Measurements from ENCODE around the gene DSEL. TPM values are rescaled to one million over a fixed set of nuclear protein-coding genes. Genes with fewer than 3 reads are reported as not detected.

DSEL gene
- total and polyA plus RNA-seq, 2 donors (not counting 1 experiment from before 2014, with no cell fraction given): 60.3 to 157 TPM

DNA sequence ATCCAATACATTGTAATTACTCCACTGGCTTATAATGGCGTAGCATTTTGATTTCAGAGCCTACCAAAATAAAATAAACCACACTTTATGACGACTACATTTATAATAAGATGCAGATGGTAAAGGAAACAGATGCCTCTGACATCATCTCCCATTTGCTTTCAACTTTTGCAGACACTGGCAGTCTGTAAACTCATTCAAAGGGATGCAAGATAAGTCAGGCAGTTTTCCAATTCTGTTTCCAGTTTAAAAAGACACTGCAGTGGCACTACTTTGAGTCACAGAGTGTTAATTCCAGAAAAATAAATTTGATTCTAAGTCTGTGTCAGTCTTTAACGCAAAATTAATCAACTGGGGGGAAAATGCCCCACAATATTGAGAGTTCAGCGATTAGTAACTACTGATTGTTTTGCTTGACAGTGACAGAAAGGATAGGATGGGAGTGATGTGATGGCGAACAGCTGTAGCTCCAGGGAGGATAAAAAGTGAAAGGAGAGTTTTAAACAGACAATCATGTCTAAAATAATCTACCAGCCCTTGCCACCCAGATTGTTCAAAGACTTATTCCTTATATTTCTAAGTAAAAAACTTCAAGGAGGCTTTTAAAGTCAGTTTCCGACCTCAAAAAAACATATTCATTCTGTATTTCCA lies 6.7 kb downstream of the DSEL start:
- H3K4me2 ChIP-seq (ENCODE audit: extremely low read depth, insufficient read depth, low read length): peak overlapping the region; percentile 11
- no peak overlapping the region for H3K4me3 ChIP-seq (replicated peaks in 1 of 4; ENCODE audit: control extremely low read depth in 1 of 4, insufficient read depth in 1 of 4, low read depth in 3 of 4, low read length in 4 of 4)
- peaks cover 53% of the 10 kb centered on the region for H3K79me2 ChIP-seq (ENCODE audit: control insufficient read depth, insufficient read depth, low read length)
- no peak overlapping the region for H3K9ac ChIP-seq (ENCODE audit: insufficient read depth, low read length)
- peak; percentile 77 to 89 for DNase-seq (ENCODE audit: low read depth in 2 of 2)
- H3K27me3 ChIP-seq (ENCODE audit: control insufficient read depth, insufficient read depth, low read length): no peaks in the 10 kb centered on the region
- H3K9me3 ChIP-seq (ENCODE audit: control insufficient read depth, insufficient read depth, low read depth, low read length): no peaks in the 10 kb centered on the region
- H2AFZ ChIP-seq (ENCODE audit: low read length): no peak overlapping the region
- peak overlapping the region; percentile 35 for H3K27ac ChIP-seq (ENCODE audit: insufficient read depth, low read length)
- H3K36me3 ChIP-seq (ENCODE audit: control insufficient read depth, insufficient read depth, low read length): peaks cover 3% of the 10 kb centered on the region
- H3K4me1 ChIP-seq (ENCODE audit: control insufficient read depth, extremely low read depth, insufficient read depth, low read length): no peaks in the 10 kb centered on the region
- H4K20me1 ChIP-seq (ENCODE audit: control insufficient read depth, extremely low read depth, insufficient read depth, low read length): no peaks in the 10 kb centered on the region
- no peak for TF ChIP-seq EZH2 (IDR thresholded peaks at IDR 0.05; ENCODE audit: low read length, missing control alignments)
- TF ChIP-seq, protein P1, sequence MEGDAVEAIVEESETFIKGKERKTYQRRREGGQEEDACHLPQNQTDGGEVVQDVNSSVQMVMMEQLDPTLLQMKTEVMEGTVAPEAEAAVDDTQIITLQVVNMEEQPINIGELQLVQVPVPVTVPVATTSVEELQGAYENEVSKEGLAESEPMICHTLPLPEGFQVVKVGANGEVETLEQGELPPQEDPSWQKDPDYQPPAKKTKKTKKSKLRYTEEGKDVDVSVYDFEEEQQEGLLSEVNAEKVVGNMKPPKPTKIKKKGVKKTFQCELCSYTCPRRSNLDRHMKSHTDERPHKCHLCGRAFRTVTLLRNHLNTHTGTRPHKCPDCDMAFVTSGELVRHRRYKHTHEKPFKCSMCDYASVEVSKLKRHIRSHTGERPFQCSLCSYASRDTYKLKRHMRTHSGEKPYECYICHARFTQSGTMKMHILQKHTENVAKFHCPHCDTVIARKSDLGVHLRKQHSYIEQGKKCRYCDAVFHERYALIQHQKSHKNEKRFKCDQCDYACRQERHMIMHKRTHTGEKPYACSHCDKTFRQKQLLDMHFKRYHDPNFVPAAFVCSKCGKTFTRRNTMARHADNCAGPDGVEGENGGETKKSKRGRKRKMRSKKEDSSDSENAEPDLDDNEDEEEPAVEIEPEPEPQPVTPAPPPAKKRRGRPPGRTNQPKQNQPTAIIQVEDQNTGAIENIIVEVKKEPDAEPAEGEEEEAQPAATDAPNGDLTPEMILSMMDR (conservative IDR thresholded peaks at IDR 0.05 in 1 of 2, IDR thresholded peaks at IDR 0.05 in 1 of 2; ENCODE audit: low read depth in 1 of 2, low read length in 2 of 2): no peak

DNA sequence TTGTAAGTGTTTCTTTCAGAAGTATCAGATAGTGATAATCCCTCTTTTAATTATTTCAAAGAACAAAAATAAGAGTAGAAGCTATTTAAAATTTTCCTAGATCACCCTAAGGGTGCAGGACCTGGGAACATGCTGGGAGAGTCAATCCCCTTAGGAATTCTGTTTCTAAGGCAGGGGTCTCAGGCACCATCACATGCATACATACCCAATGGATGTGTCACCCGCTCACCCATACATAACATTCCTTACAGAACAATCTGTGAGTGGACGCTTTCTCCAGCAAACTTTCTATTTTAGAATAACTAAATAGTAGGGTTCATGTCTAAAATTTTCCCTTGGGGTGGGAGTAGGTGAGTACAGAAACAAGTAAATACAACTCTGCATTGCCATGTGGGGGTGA lies 8.4 kb downstream of the DSEL start:
- no peak overlapping the region for H3K4me3 ChIP-seq (replicated peaks in 1 of 4; ENCODE audit: control extremely low read depth in 1 of 4, insufficient read depth in 1 of 4, low read depth in 3 of 4, low read length in 4 of 4)
- H3K9me3 ChIP-seq (ENCODE audit: control insufficient read depth, insufficient read depth, low read depth, low read length): no peaks in the 10 kb centered on the region
- no peak overlapping the region for H3K4me2 ChIP-seq (ENCODE audit: extremely low read depth, insufficient read depth, low read length)
- H3K36me3 ChIP-seq (ENCODE audit: control insufficient read depth, insufficient read depth, low read length): no peaks in the 10 kb centered on the region
- H3K9ac ChIP-seq (ENCODE audit: insufficient read depth, low read length): no peak overlapping the region
- no peaks in the 10 kb centered on the region for H3K27me3 ChIP-seq (ENCODE audit: control insufficient read depth, insufficient read depth, low read length)
- TF ChIP-seq EZH2 (IDR thresholded peaks at IDR 0.05; ENCODE audit: low read length, missing control alignments): no peak
- TF ChIP-seq, protein P1 (conservative IDR thresholded peaks at IDR 0.05 in 1 of 2, IDR thresholded peaks at IDR 0.05 in 1 of 2; ENCODE audit: low read depth in 1 of 2, low read length in 2 of 2): no peak
- no peak overlapping the region for H2AFZ ChIP-seq (ENCODE audit: low read length)
- H4K20me1 ChIP-seq (ENCODE audit: control insufficient read depth, extremely low read depth, insufficient read depth, low read length): no peaks in the 10 kb centered on the region
- no peaks in the 10 kb centered on the region for H3K4me1 ChIP-seq (ENCODE audit: control insufficient read depth, extremely low read depth, insufficient read depth, low read length)
- no peak overlapping the region for H3K27ac ChIP-seq (ENCODE audit: insufficient read depth, low read length)
- peak in 1 of 2 donors; percentile 53 for DNase-seq (ENCODE audit: low read depth in 2 of 2)
- H3K79me2 ChIP-seq (ENCODE audit: control insufficient read depth, insufficient read depth, low read length): peaks cover 36% of the 10 kb centered on the region

DNA sequence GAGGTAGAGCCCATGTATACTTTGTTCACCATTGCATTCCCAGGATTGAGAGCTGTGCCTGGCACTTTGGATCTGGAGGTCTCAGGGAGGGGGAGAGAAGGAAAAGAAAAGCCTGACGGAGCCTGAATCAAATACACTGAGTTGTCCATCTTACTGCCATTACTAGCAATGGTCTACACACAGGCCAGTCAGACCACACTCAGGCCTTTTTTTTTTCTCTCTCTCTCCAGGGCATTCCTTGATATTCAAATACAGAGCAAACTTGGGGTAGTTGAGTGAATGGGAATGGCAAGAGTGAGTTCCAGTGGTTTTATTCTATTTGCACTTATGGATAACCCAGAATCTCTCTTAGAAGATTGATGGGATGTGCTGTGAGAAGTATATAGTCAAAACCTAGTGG lies 11.8 kb downstream of the DSEL start:
- Histone ChIP-seq H3K4me2 (ENCODE audit: extremely low read depth, insufficient read depth, low read length) (no peak overlapping the region), H3K27me3 (ENCODE audit: control insufficient read depth, insufficient read depth, low read length) (no peaks in the 10 kb centered on the region), H4K20me1 (ENCODE audit: control insufficient read depth, extremely low read depth, insufficient read depth, low read length) (no peaks in the 10 kb centered on the region), H2AFZ (ENCODE audit: low read length) (no peak overlapping the region), H3K4me1 (ENCODE audit: control insufficient read depth, extremely low read depth, insufficient read depth, low read length) (no peaks in the 10 kb centered on the region), H3K9me3 (ENCODE audit: control insufficient read depth, insufficient read depth, low read depth, low read length) (no peaks in the 10 kb centered on the region), H3K79me2 (ENCODE audit: control insufficient read depth, insufficient read depth, low read length) (peaks cover 11% of the 10 kb centered on the region), H3K36me3 (ENCODE audit: control insufficient read depth, insufficient read depth, low read length) (no peaks in the 10 kb centered on the region), H3K9ac (ENCODE audit: insufficient read depth, low read length) (no peak overlapping the region), H3K27ac (ENCODE audit: insufficient read depth, low read length) (no peak overlapping the region), H3K4me3 (replicated peaks in 1 of 4; ENCODE audit: control extremely low read depth in 1 of 4, insufficient read depth in 1 of 4, low read depth in 3 of 4, low read length in 4 of 4) (no peak overlapping the region)
- no peak for DNase-seq (ENCODE audit: low read depth in 2 of 2)
- TF ChIP-seq, protein P1 (conservative IDR thresholded peaks at IDR 0.05 in 1 of 2, IDR thresholded peaks at IDR 0.05 in 1 of 2; ENCODE audit: low read depth in 1 of 2, low read length in 2 of 2): no peak
- no peak for TF ChIP-seq EZH2 (IDR thresholded peaks at IDR 0.05; ENCODE audit: low read length, missing control alignments)

All from fibroblast of lung (primary cell).